Astrocyte (in vitro differentiated cells and primary cell): ENCODE results near the gene CRB2. TPM values are rescaled to one million over a fixed set of nuclear protein-coding genes. Genes with fewer than 3 reads are reported as not detected.
A peak's percentile ranks its signal among the peaks of the same experiment; 100 is the strongest.

ENCODE experiments used
- DNase-seq: peaks from one replicate; pipeline ENCODE4 v3.0.0-alpha.2; 2010; ENCODE audit warnings: low read depth
- FAIRE-seq: peaks from 2 replicates; lab custom pipeline; 2011; peaks lifted over from hg19 to GRCh38; lab: Jason Lieb, UNC
- H2AFZ ChIP-seq: 2 replicates; pipeline ENCODE4 v1.6.0; 2012; ENCODE audit warnings: low read depth, low read length, inconsistent platforms
- H3K27ac ChIP-seq: 2 replicates; pipeline ENCODE4 v1.5.1; 2011; ENCODE audit warnings: low read depth, low read length, inconsistent platforms
- H3K27me3 ChIP-seq: 2 replicates; pipeline ENCODE4 v1.6.0; 2011; ENCODE audit warnings: low read length, inconsistent platforms; ENCODE audit not compliant: insufficient read depth
- H3K36me3 ChIP-seq: 2 replicates; pipeline ENCODE4 v1.5.1; 2011; ENCODE audit warnings: low read length, inconsistent platforms; ENCODE audit not compliant: insufficient read depth
- H3K4me1 ChIP-seq: 2 replicates; pipeline ENCODE4 v1.5.1; 2011; ENCODE audit warnings: low read length, inconsistent platforms; ENCODE audit not compliant: insufficient read depth
- H3K4me2 ChIP-seq: 2 replicates; pipeline ENCODE4 v1.6.0; 2012; ENCODE audit warnings: low read length, inconsistent platforms
- H3K4me3 ChIP-seq: 2 replicates; pipeline ENCODE4 v1.5.1; 2011; ENCODE audit warnings: low read depth, mild to moderate bottlenecking, low read length, inconsistent platforms; ENCODE audit not compliant: insufficient read depth
- H3K79me2 ChIP-seq: 2 replicates; pipeline ENCODE4 v1.6.0; 2012; ENCODE audit warnings: mild to moderate bottlenecking, low read length, inconsistent platforms; ENCODE audit not compliant: insufficient read depth
- H3K9ac ChIP-seq: 2 replicates; pipeline ENCODE4 v1.6.0; 2012; ENCODE audit warnings: mild to moderate bottlenecking, low read length, inconsistent platforms
- H3K9me3 ChIP-seq: 2 replicates; pipeline ENCODE4 v1.5.1; 2012; ENCODE audit warnings: low read depth, mild to moderate bottlenecking, low read length, inconsistent platforms; ENCODE audit not compliant: insufficient read depth
- H4K20me1 ChIP-seq: 2 replicates; pipeline ENCODE4 v1.6.0; 2012; ENCODE audit warnings: low read length, inconsistent platforms; ENCODE audit not compliant: insufficient read depth
- H3K27ac Mint-ChIP-seq: one replicate; pipeline ENCODE4 v1.8.0; 2021; ENCODE audit warnings: mild to moderate bottlenecking, mixed read lengths; ENCODE audit not compliant: unreplicated experiment
- H3K27me3 Mint-ChIP-seq: one replicate; pipeline ENCODE4 v1.8.0; 2021; ENCODE audit warnings: low read depth, mixed read lengths; ENCODE audit not compliant: unreplicated experiment
- H3K36me3 Mint-ChIP-seq: one replicate; pipeline ENCODE4 v1.8.0; 2021; ENCODE audit warnings: low read depth, mixed read lengths; ENCODE audit not compliant: unreplicated experiment
- H3K4me1 Mint-ChIP-seq: one replicate; pipeline ENCODE4 v1.8.0; 2021; ENCODE audit warnings: low read depth, mixed read lengths; ENCODE audit not compliant: unreplicated experiment
- H3K4me3 Mint-ChIP-seq: one replicate; pipeline ENCODE4 v1.8.0; 2021; ENCODE audit warnings: mild to moderate bottlenecking, moderate library complexity, mixed read lengths; ENCODE audit not compliant: unreplicated experiment
- H3K9me3 Mint-ChIP-seq: one replicate; pipeline ENCODE4 v1.8.0; 2021; ENCODE audit warnings: mild to moderate bottlenecking, mixed read lengths; ENCODE audit not compliant: unreplicated experiment
- EZH2 ChIP-seq: IDR thresholded peaks from 2 replicates; pipeline ENCODE4 v1.6.1; 2012; ENCODE audit warnings: mild to moderate bottlenecking, low read length, inconsistent platforms; ENCODE audit not compliant: insufficient read depth
- total RNA-seq: library from RNA; stranded (reverse); gene quantifications from 2 replicates; pipeline ENCODE4 v1.2.1, GENCODE V29; 2021
- TF ChIP-seq, protein P1 (sequence below): IDR thresholded peaks from 2 replicates; pipeline ENCODE4 v1.5.1; 2011; ENCODE audit warnings: low read depth, mild to moderate bottlenecking, inconsistent platforms, low read length, moderate library complexity; ENCODE audit not compliant: insufficient read depth

The CRB2 gene
- total RNA-seq, 1 donor from 2014 or later: 2.4 TPM

DNA sequence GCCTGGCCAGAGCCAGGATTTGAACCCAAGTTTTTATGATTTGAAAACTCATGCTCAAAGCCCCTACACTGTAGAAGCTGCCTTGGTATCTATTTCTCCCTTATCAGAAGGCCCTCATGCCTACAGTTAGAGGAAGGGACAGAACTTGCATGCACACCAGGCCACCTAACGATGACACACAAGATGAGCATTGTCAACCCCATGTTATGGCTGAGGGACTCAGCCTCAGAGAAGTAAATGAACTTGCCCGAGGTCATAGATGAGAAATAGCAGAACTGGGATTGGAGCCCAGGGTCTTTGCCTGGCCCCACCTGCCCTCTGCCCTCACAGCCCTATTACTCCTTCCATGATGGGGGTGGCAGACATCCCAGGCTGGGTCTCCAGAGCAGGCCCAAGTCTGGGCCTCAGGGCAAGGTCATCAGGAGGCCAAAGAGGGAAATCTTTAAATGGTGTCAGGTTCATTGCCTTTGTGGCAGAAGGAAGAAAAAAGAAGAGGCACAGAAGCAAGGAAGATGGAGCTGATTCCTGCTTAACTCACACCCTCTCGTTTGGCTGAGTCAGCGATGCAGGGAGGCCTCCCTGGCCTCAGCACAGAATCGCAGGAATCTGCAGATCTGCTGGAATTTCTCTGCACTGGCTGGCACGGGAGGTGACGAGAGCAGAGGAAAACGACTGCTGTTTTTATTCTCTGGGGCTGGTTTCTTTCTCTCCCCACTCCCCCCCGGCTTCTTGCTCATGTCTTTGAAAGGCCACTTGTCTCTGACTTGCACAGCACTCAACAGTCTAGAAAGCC lies 20.6 kb upstream of the CRB2 start:
- Histone ChIP-seq H3K4me1 (peaks cover 20% of the 10 kb centered on the region), H3K27ac (peak overlapping the region; percentile 17), H3K27me3 (no peaks in the 10 kb centered on the region), H3K9me3 (no peaks in the 10 kb centered on the region), H3K9ac (peak overlapping the region; percentile 25), H3K4me2 (peak overlapping the region; percentile 70), H3K4me3 (no peak overlapping the region), H2AFZ (peak overlapping the region; percentile 30), H3K79me2 (no peaks in the 10 kb centered on the region), H3K36me3 (no peaks in the 10 kb centered on the region), H4K20me1 (no peaks in the 10 kb centered on the region)
- no peak for FAIRE-seq
- H3K36me3 Mint-ChIP-seq: no peaks in the 10 kb centered on the region
- peak; percentile 72 for DNase-seq
- peak overlapping the region; percentile 40 for H3K4me3 Mint-ChIP-seq
- H3K27ac Mint-ChIP-seq: peak overlapping the region; percentile 98
- peaks cover 25% of the 10 kb centered on the region for H3K4me1 Mint-ChIP-seq
- TF ChIP-seq, protein P1, sequence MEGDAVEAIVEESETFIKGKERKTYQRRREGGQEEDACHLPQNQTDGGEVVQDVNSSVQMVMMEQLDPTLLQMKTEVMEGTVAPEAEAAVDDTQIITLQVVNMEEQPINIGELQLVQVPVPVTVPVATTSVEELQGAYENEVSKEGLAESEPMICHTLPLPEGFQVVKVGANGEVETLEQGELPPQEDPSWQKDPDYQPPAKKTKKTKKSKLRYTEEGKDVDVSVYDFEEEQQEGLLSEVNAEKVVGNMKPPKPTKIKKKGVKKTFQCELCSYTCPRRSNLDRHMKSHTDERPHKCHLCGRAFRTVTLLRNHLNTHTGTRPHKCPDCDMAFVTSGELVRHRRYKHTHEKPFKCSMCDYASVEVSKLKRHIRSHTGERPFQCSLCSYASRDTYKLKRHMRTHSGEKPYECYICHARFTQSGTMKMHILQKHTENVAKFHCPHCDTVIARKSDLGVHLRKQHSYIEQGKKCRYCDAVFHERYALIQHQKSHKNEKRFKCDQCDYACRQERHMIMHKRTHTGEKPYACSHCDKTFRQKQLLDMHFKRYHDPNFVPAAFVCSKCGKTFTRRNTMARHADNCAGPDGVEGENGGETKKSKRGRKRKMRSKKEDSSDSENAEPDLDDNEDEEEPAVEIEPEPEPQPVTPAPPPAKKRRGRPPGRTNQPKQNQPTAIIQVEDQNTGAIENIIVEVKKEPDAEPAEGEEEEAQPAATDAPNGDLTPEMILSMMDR: no peak
- no peak for TF ChIP-seq EZH2
- H3K9me3 Mint-ChIP-seq: no peaks in the 10 kb centered on the region
- peaks cover under 1% of the 10 kb centered on the region for H3K27me3 Mint-ChIP-seq

DNA sequence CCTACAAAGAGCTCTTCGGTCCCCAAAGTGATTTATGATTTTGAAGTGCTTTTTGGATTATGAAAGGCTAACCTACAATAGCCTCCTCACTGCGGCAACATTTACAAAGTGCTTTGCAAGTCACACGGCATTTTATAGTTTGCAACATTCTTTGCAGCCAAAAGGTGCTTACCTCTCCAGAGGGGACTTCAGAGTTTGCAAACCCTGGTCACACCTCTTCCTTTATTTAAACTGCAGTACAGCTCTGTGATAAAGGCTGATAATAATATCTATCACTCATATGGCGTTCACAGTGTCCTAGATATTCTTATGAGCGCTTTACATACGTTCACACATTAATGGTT lies 20.0 kb upstream of the CRB2 start:
- peak overlapping the region; percentile 70 for H3K4me2 ChIP-seq
- TF ChIP-seq, protein P1: no peak
- TF ChIP-seq EZH2: no peak
- H3K9ac ChIP-seq: peak overlapping the region; percentile 25
- H3K4me3 ChIP-seq: no peak overlapping the region
- H3K4me1 ChIP-seq: peaks cover 21% of the 10 kb centered on the region
- H3K9me3 ChIP-seq: no peaks in the 10 kb centered on the region
- no peak overlapping the region for H2AFZ ChIP-seq
- H3K79me2 ChIP-seq: no peaks in the 10 kb centered on the region
- DNase-seq (no peak), FAIRE-seq (no peak)
- H4K20me1 ChIP-seq: no peaks in the 10 kb centered on the region
- H3K27ac Mint-ChIP-seq: peak overlapping the region; percentile 98
- H3K4me1 Mint-ChIP-seq: peaks cover 25% of the 10 kb centered on the region
- H3K27ac ChIP-seq: peak overlapping the region; percentile 17
- no peaks in the 10 kb centered on the region for H3K36me3 Mint-ChIP-seq
- no peaks in the 10 kb centered on the region for H3K9me3 Mint-ChIP-seq
- H3K4me3 Mint-ChIP-seq: peak overlapping the region; percentile 40
- H3K36me3 ChIP-seq: no peaks in the 10 kb centered on the region
- no peaks in the 10 kb centered on the region for H3K27me3 ChIP-seq
- H3K27me3 Mint-ChIP-seq: no peaks in the 10 kb centered on the region

DNA sequence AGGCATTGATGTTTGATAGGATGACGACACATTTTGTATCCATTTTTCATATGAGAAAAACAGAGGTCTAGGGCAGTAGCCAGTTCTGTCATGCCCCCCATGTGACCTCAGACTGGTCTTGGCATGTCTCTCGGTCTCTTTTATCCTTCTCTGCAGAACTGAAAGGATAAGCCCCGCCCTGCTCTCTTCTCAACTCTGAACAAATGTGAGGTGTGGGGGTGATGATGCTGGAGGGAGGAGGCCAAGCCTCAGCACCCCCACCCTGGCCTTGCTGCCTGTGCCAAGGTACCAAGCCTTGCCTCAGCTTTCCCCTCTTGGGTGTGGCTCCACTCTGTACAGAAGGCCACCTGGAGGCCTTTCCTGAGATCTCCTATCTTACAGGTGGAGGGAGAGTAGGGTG lies 19.5 kb upstream of the CRB2 start:
- H3K9ac ChIP-seq: no peak overlapping the region
- FAIRE-seq (no peak), DNase-seq (no peak)
- no peaks in the 10 kb centered on the region for H3K36me3 ChIP-seq
- H3K9me3 ChIP-seq: no peaks in the 10 kb centered on the region
- no peak for TF ChIP-seq EZH2
- TF ChIP-seq, protein P1: no peak
- no peak overlapping the region for H3K27ac Mint-ChIP-seq
- H3K79me2 ChIP-seq: no peaks in the 10 kb centered on the region
- no peak overlapping the region for H3K4me3 Mint-ChIP-seq
- no peak overlapping the region for H3K4me3 ChIP-seq
- H3K4me1 Mint-ChIP-seq: peaks cover 25% of the 10 kb centered on the region
- no peak overlapping the region for H3K4me2 ChIP-seq
- H3K9me3 Mint-ChIP-seq: no peaks in the 10 kb centered on the region
- no peaks in the 10 kb centered on the region for H3K27me3 ChIP-seq
- H2AFZ ChIP-seq: no peak overlapping the region
- H3K27me3 Mint-ChIP-seq: no peaks in the 10 kb centered on the region
- no peaks in the 10 kb centered on the region for H4K20me1 ChIP-seq
- H3K36me3 Mint-ChIP-seq: no peaks in the 10 kb centered on the region
- no peak overlapping the region for H3K27ac ChIP-seq
- H3K4me1 ChIP-seq: peaks cover 21% of the 10 kb centered on the region
